OCI-LY3 (cell line): ENCODE data around the gene ARHGAP1.

Experiments
- H2AFZ ChIP-seq: fragments of 200-600, 300-600 bp; shearing (Covaris generic); 2 replicates; pipeline ENCODE4 v1.6.0; 2014; ENCODE audit warnings: antibody characterized with exemption, low read depth, low read length
- H3K27ac ChIP-seq: fragments of 200-600, 300-600 bp; sonication (generic); 2 replicates; pipeline ENCODE4 v1.5.1; 2014; ENCODE audit warnings: mild to moderate bottlenecking, low read length, moderate library complexity, mixed read lengths
- H3K27me3 ChIP-seq: fragments of 200-600, 300-600 bp; sonication (generic); 2 replicates; pipeline ENCODE4 v1.6.1; 2014; ENCODE audit warnings: low read depth, low read length, mixed read lengths
- H3K36me3 ChIP-seq: fragments of 200-600, 300-600 bp; sonication (generic); replicated peaks from 2 replicates; pipeline ENCODE3; 2014; ENCODE audit warnings: low read depth, low read length, mixed read lengths
- H3K4me1 ChIP-seq: fragments of 300-600, 200-600 bp; sonication (generic); 2 replicates; pipeline ENCODE4 v1.6.1; 2014; ENCODE audit warnings: low read length, mixed read lengths
- H3K4me2 ChIP-seq: fragments of 200-600, 300-600 bp; sonication (generic); 2 replicates; pipeline ENCODE4 v1.6.1; 2014; ENCODE audit warnings: low read length, mixed read lengths
- H3K4me3 ChIP-seq: fragments of 300-600, 200-600 bp; sonication (generic); 2 replicates; pipeline ENCODE4 v1.5.1; 2014; ENCODE audit warnings: antibody characterized with exemption, mild to moderate bottlenecking, low read length, moderate library complexity
- H3K79me2 ChIP-seq: fragments of 300-600, 200-600 bp; shearing (Covaris generic); 2 replicates; pipeline ENCODE4 v1.6.1; 2014; ENCODE audit warnings: mild to moderate bottlenecking, low read length, mixed read lengths
- H3K9ac ChIP-seq: fragments of 300-600, 200-600 bp; shearing (Covaris generic); 2 replicates; pipeline ENCODE4 v1.6.0; 2014; ENCODE audit warnings: mild to moderate bottlenecking, low read length, moderate library complexity
- H3K9me3 ChIP-seq: fragments of 200-600, 300-600 bp; shearing (Covaris generic); 2 replicates; pipeline ENCODE4 v1.6.1; 2014; ENCODE audit warnings: low read length, mixed read lengths; ENCODE audit not compliant: insufficient read depth
- H4K20me1 ChIP-seq: fragments of 200-600, 300-600 bp; sonication (generic); 2 replicates; pipeline ENCODE4 v1.6.1; 2016; ENCODE audit warnings: low read length, mixed read lengths; ENCODE audit not compliant: insufficient read depth
- EZH2phosphoT487 ChIP-seq: fragments of 200-600 bp; shearing (Covaris generic); IDR thresholded peaks from 2 replicates; pipeline ENCODE4 v1.6.1; 2018; ENCODE audit warnings: antibody characterized with exemption, mixed run types, low read depth
- TF ChIP-seq, protein P1 (sequence below): fragments of 200-600, 300-600 bp; sonication (generic); IDR thresholded peaks from 2 replicates; pipeline ENCODE4 v1.5.1; 2014; ENCODE audit warnings: antibody characterized with exemption, low read length, low read depth

Gene ARHGAP1

DNA sequence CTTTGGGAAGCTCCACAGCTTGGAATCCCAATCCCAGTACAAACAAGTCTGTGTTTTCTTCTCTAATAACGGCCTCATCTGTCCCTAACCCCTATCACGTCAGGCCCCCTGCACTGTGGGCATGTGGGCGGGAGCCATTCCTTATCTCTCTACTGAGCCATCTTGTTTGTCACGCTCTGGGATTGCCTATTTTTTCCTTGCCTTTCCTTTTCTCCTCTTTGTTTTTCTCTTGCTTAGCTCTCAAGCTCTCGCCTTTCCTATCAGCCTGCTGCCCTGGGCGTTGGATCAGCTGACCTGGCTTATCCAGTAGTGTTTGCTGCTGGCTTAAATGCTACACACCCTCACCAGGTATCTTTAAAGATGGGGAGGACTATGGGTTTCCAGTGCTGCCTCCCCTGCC is 35.8 kb downstream of the ARHGAP1 start:
- no peaks in the 10 kb centered on the region for H3K4me1 ChIP-seq
- no peaks in the 10 kb centered on the region for H3K27me3 ChIP-seq
- H3K9ac ChIP-seq: no peak overlapping the region
- H3K79me2 ChIP-seq: no peaks in the 10 kb centered on the region
- no peak for TF ChIP-seq EZH2phosphoT487
- TF ChIP-seq, protein P1, sequence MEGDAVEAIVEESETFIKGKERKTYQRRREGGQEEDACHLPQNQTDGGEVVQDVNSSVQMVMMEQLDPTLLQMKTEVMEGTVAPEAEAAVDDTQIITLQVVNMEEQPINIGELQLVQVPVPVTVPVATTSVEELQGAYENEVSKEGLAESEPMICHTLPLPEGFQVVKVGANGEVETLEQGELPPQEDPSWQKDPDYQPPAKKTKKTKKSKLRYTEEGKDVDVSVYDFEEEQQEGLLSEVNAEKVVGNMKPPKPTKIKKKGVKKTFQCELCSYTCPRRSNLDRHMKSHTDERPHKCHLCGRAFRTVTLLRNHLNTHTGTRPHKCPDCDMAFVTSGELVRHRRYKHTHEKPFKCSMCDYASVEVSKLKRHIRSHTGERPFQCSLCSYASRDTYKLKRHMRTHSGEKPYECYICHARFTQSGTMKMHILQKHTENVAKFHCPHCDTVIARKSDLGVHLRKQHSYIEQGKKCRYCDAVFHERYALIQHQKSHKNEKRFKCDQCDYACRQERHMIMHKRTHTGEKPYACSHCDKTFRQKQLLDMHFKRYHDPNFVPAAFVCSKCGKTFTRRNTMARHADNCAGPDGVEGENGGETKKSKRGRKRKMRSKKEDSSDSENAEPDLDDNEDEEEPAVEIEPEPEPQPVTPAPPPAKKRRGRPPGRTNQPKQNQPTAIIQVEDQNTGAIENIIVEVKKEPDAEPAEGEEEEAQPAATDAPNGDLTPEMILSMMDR: no peak
- no peak overlapping the region for H3K4me3 ChIP-seq
- no peaks in the 10 kb centered on the region for H4K20me1 ChIP-seq
- no peak overlapping the region for H2AFZ ChIP-seq
- peaks cover 10% of the 10 kb centered on the region for H3K36me3 ChIP-seq
- no peak overlapping the region for H3K27ac ChIP-seq
- no peaks in the 10 kb centered on the region for H3K9me3 ChIP-seq
- H3K4me2 ChIP-seq: no peak overlapping the region

DNA sequence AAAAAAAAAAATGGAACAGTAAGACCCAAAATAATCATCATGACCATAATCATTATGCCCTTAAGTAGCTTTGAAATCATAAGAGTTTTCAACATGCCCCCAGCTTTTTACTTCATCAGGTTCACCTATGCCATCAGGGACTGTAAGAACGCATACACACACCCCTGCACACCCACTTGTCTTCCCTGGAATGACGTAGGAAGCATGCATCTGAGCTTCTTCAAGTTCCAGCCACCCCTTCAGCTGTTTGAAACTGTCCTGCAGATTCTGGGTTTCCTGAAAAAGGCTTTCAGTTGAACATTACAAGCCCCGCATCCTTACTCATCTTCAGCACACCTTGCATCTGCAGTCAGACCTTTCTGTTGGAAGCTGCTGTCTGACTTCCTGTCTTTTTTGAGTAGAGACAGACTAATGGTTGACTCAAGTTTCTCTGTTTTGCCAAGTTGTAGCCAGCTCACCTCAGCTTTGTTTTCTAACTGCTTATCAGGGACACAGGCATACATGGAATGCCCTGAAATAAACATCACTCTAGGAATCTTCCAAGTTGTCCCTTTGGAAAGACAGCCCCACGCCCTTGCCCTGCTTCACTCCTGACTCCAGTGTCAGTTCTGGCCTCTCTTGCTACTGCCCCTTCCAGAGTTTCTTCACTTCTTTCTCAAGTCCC is 37.0 kb downstream of the ARHGAP1 start:
- Histone ChIP-seq H3K9me3 (no peaks in the 10 kb centered on the region), H3K27ac (no peak overlapping the region), H3K9ac (no peak overlapping the region), H3K4me1 (no peaks in the 10 kb centered on the region), H3K36me3 (peaks cover 6% of the 10 kb centered on the region), H2AFZ (no peak overlapping the region), H4K20me1 (no peaks in the 10 kb centered on the region), H3K27me3 (no peaks in the 10 kb centered on the region), H3K79me2 (no peaks in the 10 kb centered on the region), H3K4me3 (no peak overlapping the region), H3K4me2 (no peak overlapping the region)
- TF ChIP-seq EZH2phosphoT487: no peak
- TF ChIP-seq, protein P1: no peak

DNA sequence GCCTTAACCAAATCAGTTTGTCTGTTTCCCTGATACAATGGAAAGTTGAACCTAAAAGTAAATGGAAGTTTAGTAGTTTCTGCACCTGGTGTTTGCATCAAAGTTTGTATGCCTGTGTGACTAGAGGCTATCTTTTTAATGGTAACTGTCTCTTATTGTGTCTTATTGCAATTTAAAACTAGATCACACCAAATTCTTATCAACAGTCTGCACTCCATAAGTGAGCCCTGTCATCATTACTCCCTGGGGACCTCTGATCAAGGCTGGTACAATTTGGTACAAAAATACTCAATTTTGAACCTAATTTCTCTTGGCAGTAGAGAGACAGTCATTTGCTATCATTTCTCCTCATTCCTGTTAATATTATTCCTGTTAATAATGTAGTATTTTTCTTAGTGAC is 38.1 kb downstream of the ARHGAP1 start:
- Histone ChIP-seq H3K36me3 (peaks cover 10% of the 10 kb centered on the region), H3K27me3 (no peaks in the 10 kb centered on the region), H3K9me3 (no peaks in the 10 kb centered on the region), H3K4me1 (no peaks in the 10 kb centered on the region), H2AFZ (no peak overlapping the region), H3K4me2 (no peak overlapping the region), H3K79me2 (no peaks in the 10 kb centered on the region), H4K20me1 (no peaks in the 10 kb centered on the region), H3K4me3 (no peak overlapping the region), H3K27ac (no peak overlapping the region), H3K9ac (no peak overlapping the region)
- TF ChIP-seq, protein P1: no peak
- TF ChIP-seq EZH2phosphoT487: no peak

DNA sequence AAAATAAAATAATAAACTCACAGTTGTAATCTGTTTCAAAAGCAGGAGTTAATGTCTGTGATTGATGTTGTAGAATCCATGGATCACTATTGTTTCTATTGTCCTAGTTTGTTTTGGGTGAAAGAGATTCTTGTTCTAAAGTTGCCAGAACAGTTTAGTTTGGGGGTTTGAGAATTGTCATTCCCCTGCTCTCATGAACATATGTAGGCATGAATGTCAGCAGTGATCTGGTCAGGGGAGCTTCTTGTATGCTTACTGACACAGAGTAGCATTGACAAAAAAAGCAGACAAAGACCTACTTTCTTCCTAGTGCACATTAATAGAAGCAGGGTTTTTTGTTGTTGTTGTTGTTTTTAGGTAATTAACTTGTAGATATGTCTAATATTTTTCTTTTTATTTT is 38.6 kb downstream of the ARHGAP1 start:
- H2AFZ ChIP-seq: no peak overlapping the region
- H3K4me3 ChIP-seq: no peak overlapping the region
- no peak overlapping the region for H3K4me2 ChIP-seq
- H3K9ac ChIP-seq: no peak overlapping the region
- no peak for TF ChIP-seq EZH2phosphoT487
- TF ChIP-seq, protein P1: no peak
- H3K36me3 ChIP-seq: peaks cover 10% of the 10 kb centered on the region
- H3K4me1 ChIP-seq: no peaks in the 10 kb centered on the region
- no peaks in the 10 kb centered on the region for H4K20me1 ChIP-seq
- H3K27me3 ChIP-seq: no peaks in the 10 kb centered on the region
- no peaks in the 10 kb centered on the region for H3K79me2 ChIP-seq
- no peaks in the 10 kb centered on the region for H3K9me3 ChIP-seq
- no peak overlapping the region for H3K27ac ChIP-seq
